HUES6 (cell line): ENCODE data around the gene BCAS3.
A peak's percentile ranks its signal among the peaks of the same experiment; 100 is the strongest.

Source experiments
- H3K27ac ChIP-seq: 2 replicates; pipeline ENCODE4 v1.7.0; 2013; ENCODE audit warnings: low read depth, mild to moderate bottlenecking, low read length, inconsistent platforms
- H3K27me3 ChIP-seq: 2 replicates; pipeline ENCODE4 v1.6.1; 2013; ENCODE audit warnings: low read length; ENCODE audit not compliant: control insufficient read depth, insufficient read depth
- H3K36me3 ChIP-seq: 2 replicates; pipeline ENCODE4 v1.6.1; 2013; ENCODE audit warnings: low read length; ENCODE audit not compliant: control insufficient read depth, insufficient read depth
- H3K4me1 ChIP-seq: 2 replicates; pipeline ENCODE4 v1.6.1; 2013; ENCODE audit warnings: low read length; ENCODE audit not compliant: control insufficient read depth, insufficient read depth
- H3K4me3 ChIP-seq: 2 replicates; pipeline ENCODE4 v1.5.1; 2013; ENCODE audit warnings: low read depth, low read length
- H3K9ac ChIP-seq: one replicate; pipeline ENCODE4 v1.6.1; 2013; ENCODE audit warnings: mild to moderate bottlenecking, low read length
- H3K9me3 ChIP-seq: 2 replicates; pipeline ENCODE4 v1.6.1; 2013; ENCODE audit warnings: low read depth, low read length; ENCODE audit not compliant: control insufficient read depth, insufficient read depth

The BCAS3 gene

GRCh38 chr17:61408151-61409041, 730.7 kb downstream of the BCAS3 start:
- no peaks in the 10 kb centered on the region for H3K9me3 ChIP-seq
- H3K4me3 ChIP-seq, result 0 out of 2 replicates have a peak overlapping the region, but pooled peaks have one; percentile 39
- H3K4me1 ChIP-seq, result peaks cover 23% of the 10 kb centered on the region
- no peak overlapping the region for H3K27ac ChIP-seq
- no peak overlapping the region for H3K9ac ChIP-seq
- H3K36me3 ChIP-seq, result no peaks in the 10 kb centered on the region
- peaks cover 99% of the 10 kb centered on the region for H3K27me3 ChIP-seq

- H3K36me3 ChIP-seq, result no peaks in the 10 kb centered on the region
- H3K27me3 ChIP-seq, result peaks cover 98% of the 10 kb centered on the region
- no peak overlapping the region for H3K27ac ChIP-seq
- H3K4me3 ChIP-seq, result peak overlapping the region; percentile 39
- H3K9me3 ChIP-seq, result no peaks in the 10 kb centered on the region
- no peak overlapping the region for H3K9ac ChIP-seq
- peaks cover 14% of the 10 kb centered on the region for H3K4me1 ChIP-seq
These were observed 731.9 kb downstream of the BCAS3 start for GRCh38 chr17:61409301-61410112.

- Histone ChIP-seq H3K27me3 (peaks cover 98% of the 10 kb centered on the region), H3K4me1 (peaks cover 6% of the 10 kb centered on the region), H3K27ac (no peak overlapping the region), H3K4me3 (peak overlapping the region; percentile 77), H3K36me3 (no peaks in the 10 kb centered on the region), H3K9ac (no peak overlapping the region), H3K9me3 (no peaks in the 10 kb centered on the region)
These were observed 732.7 kb downstream of the BCAS3 start for GRCh38 chr17:61410141-61411010.

- peak overlapping the region; percentile 51 for H3K9ac ChIP-seq
- H3K36me3 ChIP-seq, result no peaks in the 10 kb centered on the region
These were observed 733.3 kb downstream of the BCAS3 start for GRCh38 chr17:61411011-61411260.

GRCh38 chr17:61411261-61412142, 733.9 kb downstream of the BCAS3 start:
- peak overlapping the region; percentile 77 for H3K4me3 ChIP-seq
- peaks cover 98% of the 10 kb centered on the region for H3K27me3 ChIP-seq
- H3K36me3 ChIP-seq, result no peaks in the 10 kb centered on the region
- H3K9me3 ChIP-seq, result no peaks in the 10 kb centered on the region
- no peak overlapping the region for H3K27ac ChIP-seq
- H3K9ac ChIP-seq, result peak overlapping the region; percentile 51
- H3K4me1 ChIP-seq, result peaks cover 12% of the 10 kb centered on the region

More at GRCh38 chr17:61411011-61411260, 733.3 kb downstream of the BCAS3 start:
- Histone ChIP-seq H3K4me3 (peak overlapping the region; percentile 77), H3K27me3 (peaks cover 98% of the 10 kb centered on the region), H3K27ac (no peak overlapping the region), H3K4me1 (peaks cover 6% of the 10 kb centered on the region), H3K9me3 (no peaks in the 10 kb centered on the region)

- Histone ChIP-seq H3K27ac (no peak overlapping the region), H3K4me3 (peak overlapping the region; percentile 77), H3K4me1 (peaks cover 14% of the 10 kb centered on the region), H3K27me3 (peaks cover 96% of the 10 kb centered on the region), H3K9me3 (no peaks in the 10 kb centered on the region), H3K36me3 (no peaks in the 10 kb centered on the region), H3K9ac (peak overlapping the region; percentile 63)
These were observed 734.6 kb downstream of the BCAS3 start for GRCh38 chr17:61412143-61412859.

GRCh38 chr17:61412860-61413660, 735.4 kb downstream of the BCAS3 start:
- Histone ChIP-seq H3K27ac (no peak overlapping the region), H3K9ac (peak overlapping the region; percentile 63), H3K4me1 (peaks cover 14% of the 10 kb centered on the region), H3K36me3 (no peaks in the 10 kb centered on the region), H3K4me3 (peak overlapping the region; percentile 77), H3K27me3 (peaks cover 94% of the 10 kb centered on the region), H3K9me3 (no peaks in the 10 kb centered on the region)

- peak overlapping the region; percentile 77; the same call in 1 of the 2 replicates for H3K4me3 ChIP-seq
- H3K4me1 ChIP-seq, result peaks cover 14% of the 10 kb centered on the region
- peaks cover 89% of the 10 kb centered on the region for H3K27me3 ChIP-seq
- no peaks in the 10 kb centered on the region for H3K9me3 ChIP-seq
- H3K9ac ChIP-seq, result no peak overlapping the region
- H3K36me3 ChIP-seq, result no peaks in the 10 kb centered on the region
- no peak overlapping the region for H3K27ac ChIP-seq
These were observed 736.0 kb downstream of the BCAS3 start for GRCh38 chr17:61413661-61414126.
